ENCODE measurements around the gene LAIR2. TPM values are rescaled to one million over a fixed set of nuclear protein-coding genes. Genes with fewer than 3 reads are reported as not detected.

The LAIR2 gene
- total and polyA plus RNA-seq, 4 experiments from 2014 or later: 0.81 to 27.9 (median 8.4) TPM

DNA sequence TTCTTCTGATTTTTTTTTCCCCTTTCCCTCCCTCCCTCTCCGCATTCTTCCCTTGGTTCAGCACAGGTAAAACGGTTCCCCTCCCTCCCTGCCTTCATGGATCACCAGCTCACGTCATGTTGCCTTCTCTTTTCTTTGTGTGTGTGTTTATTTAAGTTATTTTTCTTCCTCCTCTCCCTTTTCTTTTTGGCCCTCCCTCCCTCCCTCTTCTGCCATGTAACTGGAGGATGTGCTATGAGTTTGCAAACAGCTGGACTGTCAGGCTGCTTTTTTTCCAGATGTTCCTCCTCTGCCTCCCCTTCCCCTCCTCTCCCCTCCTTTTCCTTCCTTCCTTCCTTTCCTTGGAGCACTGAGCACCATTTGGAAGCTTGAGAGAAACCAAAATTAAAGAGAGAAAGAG, 41.0 kb upstream of the LAIR2 start:
- H3K4me3 ChIP-seq (ENCODE audit: low read length in 2 of 2): no peak overlapping the region
- no peaks in the 10 kb centered on the region for H3K27me3 Mint-ChIP-seq
- ChIA-PET POLR2A (ENCODE audit: partially characterized antibody) (interaction anchor here (0.9 to 9.3 kb wide), 5 partner anchors 8 to 261 kb away, joined by 3 to 142 read pairs (median 3); partner anchors contain the start of gene LENG8), CTCF (ENCODE audit: partially characterized antibody) (interaction anchor here (1.0 kb wide), 1 partner anchor 13 kb away, joined by 4 read pairs; the partner anchor contains the start of gene LENG8)
- peaks cover 27% of the 10 kb centered on the region for H3K4me1 ChIP-seq (ENCODE audit: insufficient read depth, low read length)
- no peaks in the 10 kb centered on the region for H3K27me3 ChIP-seq (ENCODE audit: insufficient read depth, low read length)
- peaks cover 49% of the 10 kb centered on the region for H3K36me3 ChIP-seq (ENCODE audit: insufficient read depth, low read length)
- H3K9me3 Mint-ChIP-seq: peaks cover 0 to 7% (median 0%) of the 10 kb centered on the region in 8 donors
- no peaks in the 10 kb centered on the region for H3K9me3 ChIP-seq (ENCODE audit: control insufficient read depth in 1 of 2, low read length in 2 of 2)
- H3K36me3 Mint-ChIP-seq: peaks cover 21 to 46% of the 10 kb centered on the region in 2 donors
- peak overlapping the region in 6 of 8 donors; percentile 13 to 69 (median 29) for H3K4me3 Mint-ChIP-seq
- H3K27ac Mint-ChIP-seq: peak overlapping the region; percentile 3 to 94 (median 77)
- H3K27ac ChIP-seq (ENCODE audit: low read depth, low read length): no peak overlapping the region
- DNase-seq: no peak
- intact Hi-C loops (cut with micrococcal nuclease): loop anchor here (5.0 kb wide), 1 partner anchor 594 kb away; the partner anchor contains the start of gene MYADM
- peaks cover 22 to 43% (median 32%) of the 10 kb centered on the region in 4 donors for H3K4me1 Mint-ChIP-seq

DNA sequence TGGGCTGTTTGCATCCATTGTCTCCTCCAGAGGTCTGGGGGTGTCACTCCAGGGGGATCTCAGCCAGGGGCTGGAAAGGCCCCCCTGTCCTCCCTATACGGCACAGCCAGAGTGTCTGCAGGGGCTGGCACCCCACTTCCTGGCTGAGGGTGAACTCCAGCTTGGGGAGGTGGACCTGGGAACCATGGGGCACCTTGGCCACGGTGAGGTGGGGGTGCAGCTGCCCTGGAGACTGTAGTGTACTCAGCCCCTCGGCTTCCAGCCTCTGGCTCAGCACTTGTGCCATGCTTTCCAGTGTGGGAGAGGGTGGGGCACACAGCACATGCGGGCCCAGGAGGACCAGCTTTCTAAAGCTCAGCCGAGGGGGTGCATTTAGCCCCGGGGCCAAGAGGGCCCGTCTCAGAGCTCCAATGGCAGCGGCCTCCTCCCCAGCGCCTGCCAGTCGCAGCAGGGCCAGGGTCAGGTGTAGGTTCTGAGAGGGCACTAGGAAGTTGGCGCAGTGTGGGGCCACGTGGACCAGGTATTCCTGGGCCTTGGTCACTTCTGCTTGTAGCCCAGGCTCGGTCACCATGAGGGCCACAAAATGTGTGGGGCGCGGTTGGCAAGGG, 40.5 kb upstream of the LAIR2 start:
- Mint-ChIP-seq H3K27me3 (no peaks in the 10 kb centered on the region), H3K27ac (peak overlapping the region in 5 of 7 donors; percentile 48 to 94 (median 80)), H3K9me3 (peaks cover 0 to 7% (median 0%) of the 10 kb centered on the region in 8 donors), H3K4me3 (peak overlapping the region in 7 of 8 donors; percentile 17 to 69 (median 41)), H3K4me1 (peaks cover 22 to 43% (median 33%) of the 10 kb centered on the region in 4 donors), H3K36me3 (peaks cover 21 to 42% of the 10 kb centered on the region in 2 donors)
- CTCF ChIA-PET (ENCODE audit: partially characterized antibody): interaction anchor here (1.0 kb wide), 1 partner anchor 13 kb away, joined by 4 read pairs; the partner anchor contains the start of gene LENG8
- intact Hi-C loops (cut with micrococcal nuclease): loop anchor here (5.0 kb wide), 1 partner anchor 595 kb away; the partner anchor contains the start of gene MYADM
- no peak for DNase-seq
- POLR2A ChIA-PET (ENCODE audit: partially characterized antibody): interaction anchor here (0.9 to 9.3 kb wide), 8 partner anchors 8 to 594 kb away, joined by 3 to 142 read pairs (median 3); partner anchors contain the start of genes LENG8 and MYADM
- Histone ChIP-seq H3K27me3 (ENCODE audit: insufficient read depth, low read length) (no peaks in the 10 kb centered on the region), H3K4me3 (ENCODE audit: low read length in 2 of 2) (no peak overlapping the region), H3K4me1 (ENCODE audit: insufficient read depth, low read length) (peaks cover 27% of the 10 kb centered on the region), H3K27ac (ENCODE audit: low read depth, low read length) (peak overlapping the region; percentile 81), H3K9me3 (ENCODE audit: control insufficient read depth in 1 of 2, low read length in 2 of 2) (no peaks in the 10 kb centered on the region), H3K36me3 (ENCODE audit: insufficient read depth, low read length) (peaks cover 43% of the 10 kb centered on the region)

DNA sequence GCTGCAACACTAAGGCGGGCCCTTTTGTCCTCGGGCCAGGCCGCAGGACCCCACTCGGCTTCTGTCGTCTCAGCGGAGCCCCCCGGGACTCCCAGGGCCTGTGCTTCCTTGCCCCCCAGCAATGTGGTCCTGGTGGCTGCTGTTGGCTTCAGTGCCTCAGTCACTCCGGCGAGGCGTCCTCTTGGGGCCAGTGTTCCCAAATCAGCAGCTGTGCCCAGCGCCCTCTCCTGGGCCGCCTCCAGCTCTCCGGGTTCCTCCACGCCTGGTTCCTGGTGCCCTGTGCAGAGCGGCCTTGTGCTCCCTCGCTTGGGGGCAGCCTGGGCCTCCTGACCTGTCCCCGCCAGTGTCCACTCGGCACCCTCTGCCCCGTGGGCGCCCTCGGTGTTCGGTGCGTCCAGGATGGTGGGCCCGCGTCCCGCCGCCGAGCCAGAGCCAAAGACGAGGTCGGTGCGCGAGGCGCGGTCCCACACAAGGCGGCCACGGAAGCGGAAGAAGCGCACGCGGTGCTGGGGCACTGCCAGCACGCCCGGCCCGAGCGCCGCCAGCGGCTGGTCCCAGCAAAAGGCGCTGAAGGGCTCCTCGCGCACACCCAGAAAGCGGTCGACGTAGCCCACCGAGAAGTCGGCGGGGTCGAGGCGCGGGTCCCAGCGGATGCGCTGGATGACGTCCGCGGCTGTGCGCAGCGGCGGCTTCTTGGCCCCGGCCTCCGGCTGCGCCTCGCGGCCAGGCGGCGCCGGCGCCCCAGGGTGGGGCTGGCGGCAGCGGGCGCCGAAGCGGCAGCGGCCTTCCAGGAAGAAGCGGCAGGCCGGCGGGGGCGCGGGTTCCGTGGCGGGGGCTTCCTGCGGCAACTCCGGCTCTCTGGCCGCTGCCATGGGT, 39.7 kb upstream of the LAIR2 start:
- Mint-ChIP-seq H3K4me1 (peaks cover 22 to 43% (median 32%) of the 10 kb centered on the region in 4 donors), H3K36me3 (peaks cover 19 to 37% of the 10 kb centered on the region in 2 donors), H3K27ac (peak overlapping the region in 6 of 7 donors; percentile 43 to 96 (median 77)), H3K4me3 (peak overlapping the region; percentile 29 to 92 (median 64)), H3K9me3 (peaks cover 0 to 7% (median 0%) of the 10 kb centered on the region in 8 donors), H3K27me3 (no peaks in the 10 kb centered on the region)
- Histone ChIP-seq H3K27ac (ENCODE audit: low read depth, low read length) (peak overlapping the region; percentile 81), H3K4me3 (ENCODE audit: low read length in 2 of 2) (peak overlapping the region; percentile 23 to 85), H3K36me3 (ENCODE audit: insufficient read depth, low read length) (peaks cover 36% of the 10 kb centered on the region), H3K27me3 (ENCODE audit: insufficient read depth, low read length) (no peaks in the 10 kb centered on the region), H3K4me1 (ENCODE audit: insufficient read depth, low read length) (peaks cover 27% of the 10 kb centered on the region), H3K9me3 (ENCODE audit: control insufficient read depth in 1 of 2, low read length in 2 of 2) (no peaks in the 10 kb centered on the region)
- CTCF ChIA-PET (ENCODE audit: partially characterized antibody): interaction anchor here (1.0 kb wide), 3 partner anchors 14 to 73 kb away, joined by 3 to 4 read pairs (median 3); partner anchors contain the start of gene LENG8
- intact Hi-C loops (cut with micrococcal nuclease): loop anchor here (1.0 to 5.0 kb wide), 3 partner anchors 14 to 596 kb away; partner anchors contain the start of genes LENG8 and MYADM
- peak; percentile 69 to 76 (median 75) for DNase-seq
- POLR2A ChIA-PET (ENCODE audit: partially characterized antibody): interaction anchor here (1.0 to 9.3 kb wide), 14 partner anchors 7 to 1014 kb away, joined by 3 to 142 read pairs (median 4); partner anchors contain the start of genes CDC42EP5, CNOT3, LENG8 and MYADM

DNA sequence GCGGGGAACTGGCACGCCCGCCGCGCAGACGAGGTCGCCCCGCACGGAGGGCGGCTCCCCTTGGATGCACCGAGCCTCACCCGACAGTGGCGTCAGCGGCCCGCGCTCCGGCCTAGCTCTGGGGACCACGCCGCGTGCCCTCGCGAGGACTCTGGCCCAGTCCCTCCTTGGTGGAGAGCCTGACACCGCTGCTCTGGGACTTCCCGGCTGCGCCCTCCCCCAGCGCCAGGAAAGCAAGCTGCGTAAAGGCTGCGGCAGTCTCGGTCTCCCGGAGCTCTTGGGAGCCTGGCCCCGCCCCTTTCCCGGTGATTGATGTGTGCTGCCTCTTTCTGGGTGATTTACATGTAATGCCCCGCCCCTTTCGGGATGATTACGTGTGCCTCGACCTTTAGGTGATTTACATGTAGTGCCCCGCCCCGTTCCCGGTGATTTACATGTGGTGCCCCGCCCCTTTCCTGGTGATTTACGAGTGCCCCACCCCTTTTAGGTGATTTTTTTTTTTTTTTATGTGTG, 39.0 kb upstream of the LAIR2 start, which contains the start of gene LENG9:
Gene LENG9, minus strand, starts transcription at position 248 of the 513 bp plus-strand sequence. CDS start 252 bp downstream, outside the sequence.
- peaks cover 27% of the 10 kb centered on the region for H3K4me1 ChIP-seq (ENCODE audit: insufficient read depth, low read length)
- H3K27me3 ChIP-seq (ENCODE audit: insufficient read depth, low read length): no peaks in the 10 kb centered on the region
- intact Hi-C loops (cut with micrococcal nuclease): loop anchor here (1.0 to 5.0 kb wide), 3 partner anchors 14 to 596 kb away; partner anchors contain the start of genes LENG8 and MYADM
- H3K9me3 Mint-ChIP-seq: peaks cover 0 to 5% (median 0%) of the 10 kb centered on the region in 8 donors
- CTCF ChIA-PET (ENCODE audit: partially characterized antibody): interaction anchor here (1.0 kb wide), 2 partner anchors 14 to 73 kb away, joined by 3 read pairs; partner anchors contain the start of gene LENG8
- peaks cover 0 to 2% of the 10 kb centered on the region in 2 donors for H3K27me3 Mint-ChIP-seq
- H3K36me3 Mint-ChIP-seq: peaks cover 12 to 30% of the 10 kb centered on the region in 2 donors
- no peaks in the 10 kb centered on the region for H3K9me3 ChIP-seq (ENCODE audit: control insufficient read depth in 1 of 2, low read length in 2 of 2)
- peak within 1 kb of the TSS; percentile 92 to 99 (median 95) for H3K27ac Mint-ChIP-seq
- DNase-seq: peak; percentile 86 to 99 (median 91)
- peaks cover 15 to 37% (median 27%) of the 10 kb centered on the region in 4 donors for H3K4me1 Mint-ChIP-seq
- peak within 1 kb of the TSS; percentile 84 to 92 (median 89) for H3K4me3 Mint-ChIP-seq
- H3K27ac ChIP-seq (ENCODE audit: low read depth, low read length): peak within 1 kb of the TSS; percentile 81
- H3K36me3 ChIP-seq (ENCODE audit: insufficient read depth, low read length): peaks cover 29% of the 10 kb centered on the region
- POLR2A ChIA-PET (ENCODE audit: partially characterized antibody): interaction anchor here (1.0 to 9.3 kb wide), 12 partner anchors 8 to 1013 kb away, joined by 3 to 142 read pairs (median 4); partner anchors contain the start of genes CDC42EP5, CNOT3, LENG8 and MYADM
- H3K4me3 ChIP-seq (ENCODE audit: low read length in 2 of 2): peak within 1 kb of the TSS; percentile 65 to 85

DNA sequence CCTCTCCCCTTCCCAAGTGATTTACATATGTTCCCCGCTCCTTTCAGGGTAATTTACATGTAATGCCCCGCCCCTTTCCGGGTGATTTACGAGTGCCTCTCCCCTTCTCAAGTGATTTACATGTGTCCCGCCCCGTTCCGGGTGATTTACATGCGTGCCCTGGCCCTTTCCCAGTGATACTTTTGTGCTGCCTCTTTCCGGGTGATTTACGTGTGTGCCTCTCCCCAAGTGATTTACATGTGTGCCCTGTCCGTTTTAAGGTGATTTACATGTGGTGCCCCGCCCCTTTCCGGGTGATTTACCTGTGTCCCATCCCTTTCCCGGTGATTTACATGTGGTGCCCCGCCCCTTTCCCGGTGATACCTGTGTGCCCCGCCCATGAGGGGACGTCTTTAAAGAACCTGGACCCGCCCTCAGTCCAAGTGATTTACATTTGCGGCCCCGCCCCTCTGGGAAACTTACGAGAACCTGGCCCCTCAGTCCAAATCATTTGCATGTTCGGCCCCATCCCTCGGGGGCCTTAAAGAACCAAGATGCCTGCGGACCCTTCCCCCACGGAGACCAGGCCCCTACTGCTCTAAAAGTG, 38.5 kb upstream of the LAIR2 start:
- intact Hi-C loops (cut with micrococcal nuclease): loop anchor here (5.0 kb wide), 1 partner anchor 597 kb away; the partner anchor contains the start of gene MYADM
- CTCF ChIA-PET (ENCODE audit: partially characterized antibody): interaction anchor here (1.0 kb wide), 2 partner anchors 15 to 74 kb away, joined by 3 read pairs; partner anchors contain the start of gene LENG8

More for the DNA sequence above, 38.5 kb upstream of the LAIR2 start:
- H3K36me3 Mint-ChIP-seq: peaks cover 7 to 24% of the 10 kb centered on the region in 2 donors
- no peaks in the 10 kb centered on the region for H3K9me3 ChIP-seq (ENCODE audit: control insufficient read depth in 1 of 2, low read length in 2 of 2)
- H3K4me3 ChIP-seq (ENCODE audit: low read length in 2 of 2): peak overlapping the region; percentile 65 to 85
- H3K4me1 Mint-ChIP-seq: peaks cover 12 to 31% (median 21%) of the 10 kb centered on the region in 4 donors
- H3K4me1 ChIP-seq (ENCODE audit: insufficient read depth, low read length): peaks cover 24% of the 10 kb centered on the region
- H3K4me3 Mint-ChIP-seq: peak overlapping the region; percentile 84 to 92 (median 89)
- peak overlapping the region; percentile 81 for H3K27ac ChIP-seq (ENCODE audit: low read depth, low read length)
- DNase-seq: peak; percentile 80 to 97 (median 86)
- H3K27ac Mint-ChIP-seq: peak overlapping the region; percentile 92 to 99 (median 95)
- no peaks in the 10 kb centered on the region for H3K27me3 ChIP-seq (ENCODE audit: insufficient read depth, low read length)
- H3K27me3 Mint-ChIP-seq: peaks cover 2 to 3% of the 10 kb centered on the region in 2 donors
- POLR2A ChIA-PET (ENCODE audit: partially characterized antibody): interaction anchor here (1.0 to 9.3 kb wide), 11 partner anchors 9 to 1012 kb away, joined by 3 to 142 read pairs (median 5); partner anchors contain the start of genes CDC42EP5, CNOT3, LENG8 and MYADM
- peaks cover 0 to 5% (median 0%) of the 10 kb centered on the region in 8 donors for H3K9me3 Mint-ChIP-seq
- H3K36me3 ChIP-seq (ENCODE audit: insufficient read depth, low read length): peaks cover 23% of the 10 kb centered on the region
